ENCODE data around the gene LIN28A.

Gene LIN28A

DNA sequence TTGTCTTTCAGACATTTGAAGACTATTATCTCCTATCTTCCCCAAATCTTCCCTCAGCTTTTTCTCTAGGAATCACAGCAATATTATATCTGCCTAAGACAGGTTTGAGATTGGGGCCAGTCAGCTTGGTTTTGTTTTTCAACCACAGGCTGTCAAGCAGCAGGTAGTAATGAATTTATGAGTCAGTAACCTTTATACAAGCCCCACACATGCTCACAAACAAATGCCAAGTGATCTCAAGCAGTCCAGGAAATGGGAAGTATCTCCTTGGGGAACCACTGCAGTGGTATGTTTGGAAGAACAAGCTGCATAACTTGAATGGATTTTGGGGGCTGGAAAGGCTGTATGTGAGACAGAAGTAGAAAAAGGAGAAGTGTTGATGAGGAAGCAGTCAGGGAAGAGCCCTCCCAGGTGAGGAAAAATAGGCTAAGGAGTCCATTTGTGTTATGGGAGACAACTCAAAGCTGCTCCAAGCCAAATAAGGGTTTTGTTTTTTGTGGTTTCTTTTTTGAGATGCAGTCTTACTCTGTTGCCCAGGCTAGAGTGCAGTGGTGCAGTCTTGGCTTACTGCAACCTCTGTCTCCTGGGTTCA, 23.6 kb downstream of the LIN28A start:
- H3K9me3 ChIP-seq (ENCODE audit: control insufficient read depth, insufficient read depth, low read length): no peaks in the 10 kb centered on the region
- no peaks in the 10 kb centered on the region for H3K4me1 ChIP-seq (ENCODE audit: insufficient read depth, low read length)
- H3K9ac ChIP-seq (ENCODE audit: low read depth, low read length): no peak overlapping the region
- H3K36me3 ChIP-seq (ENCODE audit: insufficient read depth, low read length): peaks cover 9% of the 10 kb centered on the region

DNA sequence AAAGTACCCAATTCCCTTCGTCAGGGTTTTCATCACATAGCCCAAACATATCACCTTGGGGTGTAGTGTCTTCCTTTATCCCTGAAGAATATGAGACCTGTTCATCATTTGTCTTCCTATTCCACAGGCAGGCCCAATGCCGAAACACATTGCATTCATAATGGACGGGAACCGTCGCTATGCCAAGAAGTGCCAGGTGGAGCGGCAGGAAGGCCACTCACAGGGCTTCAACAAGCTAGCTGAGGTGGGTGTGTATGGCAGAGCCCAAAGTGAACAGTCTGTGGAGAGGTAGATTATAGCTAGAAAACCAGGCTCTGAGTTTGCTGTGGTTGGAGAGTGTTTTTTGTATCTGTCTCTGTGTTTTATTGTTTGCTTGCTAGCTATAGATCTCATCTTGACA, 27.4 kb downstream of the LIN28A start:
- H3K9ac ChIP-seq (ENCODE audit: low read depth, low read length): no peak overlapping the region
- peaks cover 21% of the 10 kb centered on the region for H3K36me3 ChIP-seq (ENCODE audit: insufficient read depth, low read length)
- no peaks in the 10 kb centered on the region for H3K9me3 ChIP-seq (ENCODE audit: control insufficient read depth, insufficient read depth, low read length)
- no peaks in the 10 kb centered on the region for H3K4me1 ChIP-seq (ENCODE audit: insufficient read depth, low read length)

DNA sequence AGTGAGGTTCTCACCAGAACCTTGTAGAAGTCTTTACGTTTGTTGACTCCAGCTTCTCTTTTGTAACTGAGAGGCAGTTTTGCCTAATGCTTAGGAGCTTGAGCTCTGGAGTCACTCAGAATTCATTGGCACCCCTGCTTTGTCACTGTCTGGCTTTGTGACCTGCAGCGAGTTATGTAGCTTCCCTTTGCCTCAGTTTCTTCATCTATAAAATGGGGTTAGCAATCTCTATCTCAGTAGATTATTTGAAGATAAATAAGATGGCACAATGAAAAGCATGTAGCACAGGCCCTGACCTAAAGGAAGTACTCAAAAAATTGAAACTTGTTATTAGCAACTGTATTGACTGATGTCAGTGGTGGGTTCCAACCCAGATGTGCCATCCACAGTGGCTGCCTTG, 29.6 kb downstream of the LIN28A start:
- Histone ChIP-seq H3K9me3 (ENCODE audit: control insufficient read depth, insufficient read depth, low read length) (no peaks in the 10 kb centered on the region), H3K4me1 (ENCODE audit: insufficient read depth, low read length) (no peaks in the 10 kb centered on the region), H3K36me3 (ENCODE audit: insufficient read depth, low read length) (peaks cover 27% of the 10 kb centered on the region), H3K9ac (ENCODE audit: low read depth, low read length) (no peak overlapping the region)

DNA sequence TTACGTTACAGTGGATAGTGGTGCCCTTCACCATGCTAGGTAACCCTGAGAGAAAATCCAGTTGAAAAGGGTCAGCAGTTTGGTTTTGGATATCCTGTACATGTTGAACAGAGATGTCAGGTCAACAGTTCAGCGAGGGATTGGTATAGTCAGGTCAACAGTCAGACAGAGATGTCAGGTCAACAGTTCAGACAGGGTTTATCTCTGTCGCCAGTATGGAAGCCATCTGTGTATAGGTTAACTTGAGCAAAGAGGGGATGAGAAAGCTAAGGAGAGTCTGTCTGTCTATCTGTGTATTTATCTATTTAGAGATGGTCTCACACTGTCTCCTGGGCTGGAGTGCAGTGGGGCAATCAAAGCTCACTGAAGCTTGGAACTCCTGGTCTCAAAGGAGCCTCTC, 39.3 kb downstream of the LIN28A start:
- peaks cover 23% of the 10 kb centered on the region for H3K36me3 ChIP-seq (ENCODE audit: insufficient read depth, low read length)
- peaks cover 4% of the 10 kb centered on the region; the same call in 1 of the 2 replicates for H3K4me1 ChIP-seq (ENCODE audit: insufficient read depth, low read length)
- H3K9me3 ChIP-seq (ENCODE audit: control insufficient read depth, insufficient read depth, low read length): no peaks in the 10 kb centered on the region

DNA sequence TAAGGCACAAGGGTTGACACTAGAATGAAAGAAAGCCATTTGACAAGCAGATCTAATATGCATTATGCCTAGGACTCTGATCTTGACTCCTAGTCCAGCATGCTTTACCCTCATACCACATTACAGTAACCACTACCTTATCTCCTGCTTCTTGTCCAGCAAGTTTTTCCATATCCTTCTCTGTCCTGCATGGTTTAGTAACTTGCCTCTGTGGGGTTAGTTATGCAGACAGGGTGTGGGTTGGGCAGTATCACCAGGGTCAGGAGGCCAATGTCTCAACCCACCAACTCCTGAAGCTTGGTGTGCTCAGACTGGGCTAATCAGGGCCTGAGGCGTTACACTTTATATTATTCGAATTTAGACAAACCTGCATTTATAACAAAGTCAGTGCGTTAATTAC, 40.3 kb downstream of the LIN28A start:
- Histone ChIP-seq H3K9me3 (ENCODE audit: control insufficient read depth, insufficient read depth, low read length) (no peaks in the 10 kb centered on the region), H3K9ac (ENCODE audit: low read depth, low read length) (no peak overlapping the region), H3K36me3 (ENCODE audit: insufficient read depth, low read length) (peaks cover 23% of the 10 kb centered on the region), H3K4me1 (ENCODE audit: insufficient read depth, low read length) (peaks cover 4% of the 10 kb centered on the region; the same call in 1 of the 2 replicates)

More for the DNA sequence above, 39.3 kb downstream of the LIN28A start:
- no peak overlapping the region for H3K9ac ChIP-seq (ENCODE audit: low read depth, low read length)

DNA sequence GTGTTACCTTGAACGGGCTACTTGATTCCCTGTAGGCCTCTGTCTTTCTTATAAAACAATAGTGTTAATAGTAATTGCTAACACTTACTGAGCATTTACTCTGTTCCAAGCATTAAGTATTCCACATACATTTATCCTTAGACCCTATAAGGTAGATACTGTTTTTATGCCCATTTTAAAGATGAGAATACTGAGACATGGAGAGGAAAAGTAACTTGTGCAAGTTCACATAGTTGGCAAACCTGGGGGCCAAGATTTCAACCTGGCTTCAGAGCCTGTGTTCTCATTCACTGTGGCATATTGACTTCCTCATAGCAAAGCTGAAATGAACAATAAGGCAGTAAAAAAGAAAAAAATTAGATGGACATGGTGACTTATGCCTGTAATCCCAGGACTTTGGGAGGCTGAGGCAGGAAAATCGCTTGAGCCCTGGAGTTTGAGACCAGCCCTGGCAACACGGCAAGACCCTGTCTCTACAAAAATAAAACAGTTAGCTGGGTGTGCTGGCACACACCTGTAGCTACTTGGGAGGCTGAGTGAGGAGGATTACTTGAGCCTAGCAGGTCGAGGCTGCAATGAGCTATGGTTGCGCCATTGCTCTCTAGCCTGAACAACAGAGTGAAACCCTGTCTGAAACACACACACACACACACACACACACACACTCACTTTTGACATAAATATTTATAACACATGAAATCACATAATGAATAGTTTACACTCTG, 42.0 kb downstream of the LIN28A start:
- peaks cover 3% of the 10 kb centered on the region; the same call in 1 of the 2 replicates for H3K4me1 ChIP-seq (ENCODE audit: insufficient read depth, low read length)
- H3K36me3 ChIP-seq (ENCODE audit: insufficient read depth, low read length): peaks cover 19% of the 10 kb centered on the region
- H3K9me3 ChIP-seq (ENCODE audit: control insufficient read depth, insufficient read depth, low read length): no peaks in the 10 kb centered on the region
- H3K9ac ChIP-seq (ENCODE audit: low read depth, low read length): no peak overlapping the region

DNA sequence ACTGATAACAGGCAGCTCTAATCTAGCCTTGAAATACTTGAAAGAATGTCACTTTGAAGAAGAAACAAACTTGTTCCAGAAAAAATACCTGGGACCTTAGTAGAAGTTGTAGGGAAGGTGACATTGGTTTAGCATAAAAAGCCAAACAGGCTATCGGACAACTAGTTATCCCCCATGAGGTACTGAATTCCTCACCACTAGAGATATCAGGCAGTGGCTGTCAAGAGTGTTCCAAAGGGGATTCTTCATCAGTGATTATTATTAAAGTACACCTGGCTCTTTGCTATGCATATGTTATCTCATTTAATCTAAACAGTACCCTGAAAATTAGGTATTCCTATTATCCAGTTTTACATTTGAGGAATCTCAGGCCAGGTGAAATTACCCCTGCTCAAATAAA, 48.5 kb downstream of the LIN28A start:
- Histone ChIP-seq H3K4me1 (ENCODE audit: insufficient read depth, low read length) (no peaks in the 10 kb centered on the region), H3K36me3 (ENCODE audit: insufficient read depth, low read length) (peaks cover 7% of the 10 kb centered on the region), H3K9me3 (ENCODE audit: control insufficient read depth, insufficient read depth, low read length) (no peaks in the 10 kb centered on the region), H3K9ac (ENCODE audit: low read depth, low read length) (no peak overlapping the region)

DNA sequence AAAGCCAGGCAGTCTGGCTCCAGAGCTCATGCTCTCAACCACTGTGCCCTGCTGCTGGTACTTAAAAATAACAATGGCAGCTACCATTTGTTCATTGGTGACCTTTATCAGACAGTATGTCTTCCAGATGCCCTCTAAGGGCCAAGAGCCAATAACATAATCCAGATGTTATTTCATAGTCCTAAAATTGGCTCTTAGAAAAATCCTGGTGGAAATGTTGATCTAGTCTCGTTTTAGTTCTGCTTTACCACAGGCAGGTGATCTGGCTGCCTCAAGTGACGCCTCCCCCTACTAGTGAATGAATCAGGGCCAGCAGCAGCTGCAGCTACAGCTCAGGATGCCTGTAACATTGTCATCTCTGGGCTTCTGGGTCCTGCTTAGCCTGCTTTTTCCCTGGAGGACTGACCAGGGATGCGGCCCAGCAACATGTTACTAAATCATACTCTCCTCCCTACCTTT, 49.0 kb downstream of the LIN28A start:
- Histone ChIP-seq H3K9ac (ENCODE audit: low read depth, low read length) (no peak overlapping the region), H3K9me3 (ENCODE audit: control insufficient read depth, insufficient read depth, low read length) (no peaks in the 10 kb centered on the region), H3K4me1 (ENCODE audit: insufficient read depth, low read length) (no peaks in the 10 kb centered on the region), H3K36me3 (ENCODE audit: insufficient read depth, low read length) (peaks cover 7% of the 10 kb centered on the region)

DNA sequence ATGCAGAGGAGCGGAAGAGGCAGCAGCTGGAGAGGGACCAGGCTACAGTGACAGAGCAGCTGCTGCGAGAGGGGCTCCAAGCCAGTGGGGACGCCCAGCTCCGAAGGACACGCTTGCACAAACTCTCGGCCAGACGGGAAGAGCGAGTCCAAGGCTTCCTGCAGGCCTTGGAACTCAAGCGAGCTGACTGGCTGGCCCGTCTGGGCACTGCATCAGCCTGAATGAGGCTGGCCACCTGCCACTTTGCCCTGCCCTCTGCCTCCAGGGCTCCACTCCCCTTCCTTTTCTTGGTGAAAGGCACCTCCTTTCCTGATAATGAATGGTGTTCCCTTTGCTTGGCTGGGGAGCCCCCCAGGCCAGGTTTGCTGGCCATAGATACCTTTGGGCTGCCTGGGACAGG, 58.3 kb downstream of the LIN28A start:
- Histone ChIP-seq H3K36me3 (ENCODE audit: insufficient read depth, low read length) (peaks cover 10% of the 10 kb centered on the region), H3K9ac (ENCODE audit: low read depth, low read length) (no peak overlapping the region), H3K4me1 (ENCODE audit: insufficient read depth, low read length) (peaks cover 7% of the 10 kb centered on the region), H3K9me3 (ENCODE audit: control insufficient read depth, insufficient read depth, low read length) (no peaks in the 10 kb centered on the region)

DNA sequence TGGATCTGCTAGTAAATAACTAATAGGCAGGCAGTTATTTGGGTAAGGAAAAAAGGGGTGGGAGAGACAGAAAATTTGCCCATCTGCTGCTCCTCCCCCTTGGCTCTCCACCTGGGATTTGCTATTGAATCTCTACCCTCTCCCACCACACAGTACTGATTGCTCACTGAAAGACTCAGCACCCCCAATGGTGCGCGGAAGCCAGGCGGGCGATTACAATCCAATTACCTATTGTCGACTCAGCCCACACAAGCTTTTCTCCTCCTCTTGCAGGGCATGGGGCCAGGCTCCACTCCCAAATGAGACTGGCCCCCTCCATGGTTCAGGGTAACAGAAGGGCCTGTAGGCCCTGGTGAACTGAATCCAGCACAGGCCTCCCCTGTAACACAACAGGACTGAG, 58.9 kb downstream of the LIN28A start:
- Histone ChIP-seq H3K36me3 (ENCODE audit: insufficient read depth, low read length) (peaks cover 15% of the 10 kb centered on the region), H3K9ac (ENCODE audit: low read depth, low read length) (no peak overlapping the region), H3K9me3 (ENCODE audit: control insufficient read depth, insufficient read depth, low read length) (no peaks in the 10 kb centered on the region), H3K4me1 (ENCODE audit: insufficient read depth, low read length) (peaks cover 7% of the 10 kb centered on the region)

DNA sequence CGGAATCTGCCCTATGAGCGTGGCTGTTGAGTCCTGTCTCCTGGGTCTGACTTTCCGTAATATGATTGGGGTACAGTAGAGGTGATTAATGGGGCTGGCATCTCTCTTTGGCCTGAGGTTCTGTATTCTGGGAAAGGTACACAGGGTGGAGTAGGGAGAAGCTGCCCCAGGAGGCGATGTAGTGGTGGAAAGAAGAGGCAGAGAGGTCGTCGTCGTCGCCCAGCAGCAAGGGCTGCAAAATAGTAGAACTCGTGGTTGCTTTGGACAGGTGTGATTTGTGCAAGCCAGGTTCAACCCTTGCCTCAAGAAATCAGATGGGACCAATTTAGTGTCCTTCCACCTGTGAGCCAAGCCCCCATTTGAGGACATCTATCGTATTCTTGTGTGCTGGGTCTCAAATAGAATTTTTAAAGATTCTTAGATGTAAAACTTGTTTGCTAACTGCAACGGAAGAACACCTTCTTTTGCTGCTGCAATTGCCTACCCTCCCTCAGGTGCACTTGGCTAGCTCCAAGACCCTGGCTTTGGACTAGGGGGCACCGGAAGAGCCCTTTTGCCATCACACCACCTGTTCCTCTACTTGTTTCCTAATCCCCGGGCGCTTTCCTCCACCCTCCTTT, 60.4 kb downstream of the LIN28A start:
- Histone ChIP-seq H3K9ac (ENCODE audit: low read depth, low read length) (peak overlapping the region; percentile 73), H3K9me3 (ENCODE audit: control insufficient read depth, insufficient read depth, low read length) (no peaks in the 10 kb centered on the region), H3K36me3 (ENCODE audit: insufficient read depth, low read length) (peaks cover 16% of the 10 kb centered on the region), H3K4me1 (ENCODE audit: insufficient read depth, low read length) (peaks cover 7% of the 10 kb centered on the region)

DNA sequence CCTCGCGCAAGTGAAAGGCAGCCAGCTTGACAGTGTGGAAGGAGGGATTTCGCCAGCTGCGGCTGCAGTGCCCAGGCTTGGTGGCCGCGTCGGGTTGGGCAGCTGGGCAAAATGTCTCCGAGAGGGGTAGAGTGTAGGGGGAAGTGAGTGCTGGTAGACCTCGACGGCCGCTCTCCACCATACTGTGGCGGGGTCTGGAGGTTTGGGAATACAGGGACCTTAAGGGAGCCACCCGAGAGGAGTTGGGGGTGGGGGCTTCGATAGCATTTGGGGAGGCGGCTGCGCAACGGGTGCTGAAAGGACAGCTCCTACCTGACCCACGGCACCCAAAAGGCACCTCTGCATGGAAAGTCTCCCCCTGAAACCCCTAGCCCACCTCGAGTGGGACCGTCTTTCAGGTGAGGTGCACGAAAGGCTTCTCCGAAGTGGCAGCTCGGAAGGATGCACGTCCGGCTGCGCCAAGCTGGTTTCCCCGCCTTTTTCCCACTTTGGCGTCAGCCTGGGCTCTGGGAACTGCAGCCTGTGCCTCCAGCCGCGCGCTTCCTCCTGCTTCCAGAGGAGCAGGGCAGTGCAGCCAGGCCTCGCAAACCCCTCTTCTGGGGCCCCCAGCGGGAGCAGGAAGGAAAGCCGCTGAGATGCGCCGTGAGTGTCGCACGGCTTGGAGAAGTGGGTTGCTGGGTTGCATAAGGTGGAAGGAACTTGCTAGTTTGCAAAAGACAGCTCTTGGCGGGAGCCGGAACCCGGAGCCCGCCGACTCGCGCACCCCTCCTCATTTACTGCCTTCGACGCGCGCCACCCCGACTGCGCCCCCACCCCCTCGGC, 61.1 kb downstream of the LIN28A start:
- peak overlapping the region; percentile 73 for H3K9ac ChIP-seq (ENCODE audit: low read depth, low read length)
- peaks cover 7% of the 10 kb centered on the region for H3K4me1 ChIP-seq (ENCODE audit: insufficient read depth, low read length)
- H3K36me3 ChIP-seq (ENCODE audit: insufficient read depth, low read length): peaks cover 19% of the 10 kb centered on the region
- H3K9me3 ChIP-seq (ENCODE audit: control insufficient read depth, insufficient read depth, low read length): no peaks in the 10 kb centered on the region

DNA sequence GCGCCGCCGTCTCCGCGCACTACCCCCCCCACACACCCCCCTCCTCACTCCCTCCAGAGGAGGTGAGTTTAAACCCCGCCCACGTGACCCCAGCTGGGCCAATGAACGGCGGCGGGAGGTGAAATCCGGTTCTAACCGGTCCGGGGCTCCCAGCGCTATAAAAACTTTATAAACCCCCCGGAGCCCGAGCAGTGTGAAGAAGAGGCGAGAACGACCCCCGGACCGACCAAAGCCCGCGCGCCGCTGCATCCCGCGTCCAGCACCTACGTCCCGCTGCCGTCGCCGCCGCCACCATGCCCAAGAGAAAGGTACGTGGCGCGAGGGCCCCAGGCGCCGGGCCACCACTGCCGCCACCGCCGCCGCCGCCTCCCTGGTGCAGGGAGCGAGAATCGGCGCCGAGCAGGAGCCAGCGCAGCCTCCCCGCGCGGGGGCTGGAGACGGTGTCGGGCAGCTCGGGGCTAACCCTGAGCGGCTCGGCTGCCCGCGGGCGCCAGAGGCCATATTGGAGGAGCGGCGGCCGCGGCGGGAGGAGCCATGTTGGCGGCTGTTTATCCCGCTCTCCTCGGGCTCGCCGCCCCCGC, 61.8 kb downstream of the LIN28A start, which contains the start of gene HMGN2:
TSS of gene HMGN2 (plus strand) at position 121 of the 581 bp plus-strand sequence. CDS start at position 294, 173 bp downstream.
- Histone ChIP-seq H3K36me3 (ENCODE audit: insufficient read depth, low read length) (peaks cover 24% of the 10 kb centered on the region), H3K9ac (ENCODE audit: low read depth, low read length) (peak within 1 kb of the TSS; percentile 76), H3K4me1 (ENCODE audit: insufficient read depth, low read length) (peaks cover 7% of the 10 kb centered on the region)

More for the DNA sequence above, 61.8 kb downstream of the LIN28A start, which contains the start of gene HMGN2:
- H3K9me3 ChIP-seq (ENCODE audit: control insufficient read depth, insufficient read depth, low read length): no peaks in the 10 kb centered on the region
